Measurements from ENCODE around the gene TOMM7. TPM values are rescaled to one million over a fixed set of nuclear protein-coding genes. Genes with fewer than 3 reads are reported as not detected.

Gene TOMM7
- total and polyA plus RNA-seq, 9 of the 15 experiments (the other 6 are each of a cell fraction or from before 2014, with no cell fraction given), result 283 to 1,717 (median 638) TPM

- POLR2A ChIA-PET, result interaction anchor here (0.7 kb wide), 1 partner anchor 220 kb away, joined by 3 read pairs; no protein-coding TSS in a partner anchor
- CTCF ChIA-PET (ENCODE audit: low intra/inter-chr PET ratio), result no interaction called here
- Histone ChIP-seq H3K36me3 (ENCODE audit: control insufficient read depth, insufficient read depth, low read length) (peaks cover 15% of the 10 kb centered on the region), H3K4me2 (ENCODE audit: insufficient read depth, low read length) (no peak overlapping the region), H3K27ac (ENCODE audit: extremely low read depth, low read depth, low read length) (no peak overlapping the region), H2AFZ (ENCODE audit: low read depth, low read length) (peak overlapping the region; percentile 34; the same call in 1 of the 2 replicates), H3K9me1 (ENCODE audit: control insufficient read depth, insufficient read depth, low read length) (no peaks in the 10 kb centered on the region), H3K9ac (ENCODE audit: insufficient read depth in 1 of 2, low read depth in 2 of 2, low read length in 2 of 2) (no peak overlapping the region), H3K4me3 (no peak overlapping the region), H3K27me3 (ENCODE audit: control insufficient read depth in 2 of 2, insufficient read depth in 2 of 2, low read length in 2 of 2) (no peaks in the 10 kb centered on the region), H3K9me3 (replicated peaks; ENCODE audit: control insufficient read depth, insufficient read depth, low read depth, low read length) (no peaks in the 10 kb centered on the region), H4K20me1 (replicated peaks; ENCODE audit: control insufficient read depth, insufficient read depth, low read length) (no peaks in the 10 kb centered on the region), H3K4me1 (replicated peaks in 1 of 2; ENCODE audit: control insufficient read depth in 2 of 2, insufficient read depth in 2 of 2, low read length in 2 of 2) (peaks cover 0 to 5% of the 10 kb centered on the region in 2 experiments; a peak in 2 of 5 replicates), H3K79me2 (ENCODE audit: control insufficient read depth, insufficient read depth, low read length) (no peaks in the 10 kb centered on the region)
- ATAC-seq (peak; percentile 71), DNase-seq (ENCODE audit: extremely low read depth in 1 of 4, low spot score in 3 of 4) (no peak), FAIRE-seq (no peak)
- in situ Hi-C loops (cut with MboI) (no loop called here), intact Hi-C loops (cut with micrococcal nuclease) (no loop called here)
- BruUV-seq (replicated peaks), result no TSS peak
- 25% methylated on average over 6 of the region's 6 CpGs for WGBS (ENCODE audit: insufficient coverage, low coverage, missing lambda C conversion rate)
- TF ChIP-seq ZBTB33 (CRISPR knock-in tag; IDR thresholded peaks at IDR 0.05), result no peak
- TF ChIP-seq STAG1 (CRISPR knock-in tag; IDR thresholded peaks at IDR 0.05; ENCODE audit: borderline replicate concordance), result no peak
These were observed 14.5 kb downstream of the TOMM7 start for GRCh38 chr7:22808140-22808539.

- TF ChIP-seq CEBPB (tag; IDR thresholded peaks at IDR 0.05) (peak; percentile 52; the same call in 1 of the 2 replicates), CBFA2T3 (IDR thresholded peaks at IDR 0.05) (peak; percentile 22; the same call in 1 of the 2 replicates), PATZ1 (CRISPR knock-in tag; IDR thresholded peaks at IDR 0.05; ENCODE audit: borderline replicate concordance) (no peak)
These were observed 15.9 kb downstream of the TOMM7 start for GRCh38 chr7:22806752-22807151.

More at GRCh38 chr7:22806752-22807151, 15.9 kb downstream of the TOMM7 start:
- in situ Hi-C loops (cut with MboI) (no loop called here), intact Hi-C loops (cut with micrococcal nuclease) (no loop called here)
- ATAC-seq (peak; percentile 50), DNase-seq (ENCODE audit: extremely low read depth in 1 of 4, low spot score in 3 of 4) (peak in 1 of 4 experiments; percentile 35), FAIRE-seq (no peak)
- H3K9me1 ChIP-seq (ENCODE audit: control insufficient read depth, insufficient read depth, low read length), result no peaks in the 10 kb centered on the region
- H3K36me3 ChIP-seq (ENCODE audit: control insufficient read depth, insufficient read depth, low read length), result peaks cover 1% of the 10 kb centered on the region; the same call in 1 of the 3 replicates
- no peaks in the 10 kb centered on the region for H3K9me3 ChIP-seq (replicated peaks; ENCODE audit: control insufficient read depth, insufficient read depth, low read depth, low read length)
- no peak overlapping the region for H3K27ac ChIP-seq (ENCODE audit: extremely low read depth, low read depth, low read length)
- no peak overlapping the region for H3K4me3 ChIP-seq
- H3K4me2 ChIP-seq (ENCODE audit: insufficient read depth, low read length), result no peak overlapping the region
- CTCF ChIA-PET (ENCODE audit: low intra/inter-chr PET ratio), result no interaction called here
- 12% methylated on average over 4 of the region's 4 CpGs for WGBS (ENCODE audit: insufficient coverage, low coverage, missing lambda C conversion rate)
- no TSS peak for BruUV-seq (replicated peaks)
- no peak overlapping the region for H3K9ac ChIP-seq (ENCODE audit: insufficient read depth in 1 of 2, low read depth in 2 of 2, low read length in 2 of 2)
- H3K79me2 ChIP-seq (ENCODE audit: control insufficient read depth, insufficient read depth, low read length), result no peaks in the 10 kb centered on the region
- POLR2A ChIA-PET, result no interaction called here
- no peak overlapping the region for H2AFZ ChIP-seq (ENCODE audit: low read depth, low read length)
- H4K20me1 ChIP-seq (replicated peaks; ENCODE audit: control insufficient read depth, insufficient read depth, low read length), result no peaks in the 10 kb centered on the region
- no peaks in the 10 kb centered on the region for H3K27me3 ChIP-seq (ENCODE audit: control insufficient read depth in 2 of 2, insufficient read depth in 2 of 2, low read length in 2 of 2)
- H3K4me1 ChIP-seq (replicated peaks in 1 of 2; ENCODE audit: control insufficient read depth in 2 of 2, insufficient read depth in 2 of 2, low read length in 2 of 2), result peaks cover 0 to 5% of the 10 kb centered on the region in 2 experiments; a peak in 2 of 5 replicates

All from K562 (cell line).